Fibroblast of lung (primary cell): ENCODE measurements around the gene RUNDC3A. TPM values are rescaled to one million over a fixed set of nuclear protein-coding genes. Genes with fewer than 3 reads are reported as not detected.

Experiments used
- DNase-seq, 2 donors: peaks; one replicate each; pipeline versions ENCODE4 v3.0.0 to v3.0.0-alpha.2; 2010; ENCODE audit warnings: low read depth in 2 of 2
- H2AFZ ChIP-seq: 2 replicates; pipeline ENCODE4 v1.5.1; 2012; ENCODE audit warnings: low read length, control low read depth, inconsistent platforms
- H3K27ac ChIP-seq: 2 replicates; pipeline ENCODE4 v1.5.1; 2011; ENCODE audit warnings: low read length, control low read depth; ENCODE audit not compliant: insufficient read depth
- H3K27me3 ChIP-seq: 2 replicates; pipeline ENCODE4 v1.5.1; 2011; ENCODE audit warnings: mild to moderate bottlenecking, low read length; ENCODE audit not compliant: control insufficient read depth, insufficient read depth
- H3K36me3 ChIP-seq: 2 replicates; pipeline ENCODE4 v1.5.1; 2011; ENCODE audit warnings: low read length; ENCODE audit not compliant: control insufficient read depth, insufficient read depth
- H3K4me1 ChIP-seq: 2 replicates; pipeline ENCODE4 v1.5.1; 2011; ENCODE audit warnings: low read length; ENCODE audit not compliant: control insufficient read depth, insufficient read depth; ENCODE audit errors: extremely low read depth
- H3K4me2 ChIP-seq: 2 replicates; pipeline ENCODE4 v1.5.1; 2011; ENCODE audit warnings: low read length, control low read depth; ENCODE audit not compliant: insufficient read depth; ENCODE audit errors: extremely low read depth
- H3K4me3 ChIP-seq, 4 experiments: fragments of 200-600 bp in 1 of 4; sonication (generic) in 1 of 4; replicated peaks in 1 of 4; 2 replicates each; pipeline ENCODE4 v1.5.1; 2011 to 2016; ENCODE audit warnings: low read length in 4 of 4, low read depth in 3 of 4, mild to moderate bottlenecking in 3 of 4, control low read depth in 2 of 4, inconsistent platforms in 1 of 4, mixed read lengths in 1 of 4; ENCODE audit not compliant: insufficient read depth in 1 of 4; ENCODE audit errors: control extremely low read depth in 1 of 4
- H3K79me2 ChIP-seq: 2 replicates; pipeline ENCODE4 v1.5.1; 2012; ENCODE audit warnings: mild to moderate bottlenecking, low read length, inconsistent platforms; ENCODE audit not compliant: control insufficient read depth, insufficient read depth
- H3K9ac ChIP-seq: 2 replicates; pipeline ENCODE4 v1.5.1; 2011; ENCODE audit warnings: mild to moderate bottlenecking, low read length, control low read depth; ENCODE audit not compliant: insufficient read depth
- H3K9me3 ChIP-seq: 2 replicates; pipeline ENCODE4 v1.5.1; 2012; ENCODE audit warnings: low read depth, low read length; ENCODE audit not compliant: control insufficient read depth, insufficient read depth
- H4K20me1 ChIP-seq: 2 replicates; pipeline ENCODE4 v1.5.1; 2011; ENCODE audit warnings: low read length; ENCODE audit not compliant: control insufficient read depth, insufficient read depth; ENCODE audit errors: extremely low read depth
- EZH2 ChIP-seq: IDR thresholded peaks from 2 replicates; pipeline ENCODE4 v1.5.1; 2012; ENCODE audit warnings: low read length, control low read depth, mild to moderate bottlenecking; ENCODE audit errors: missing control alignments
- polyA plus RNA-seq, 2 donors: library from polyadenylated mRNA; depleted of rRNA in 1 of 2; stranded (reverse) in 1 of 2; unstranded in 1 of 2; fragments of >200 nt; gene quantifications; 2 replicates each; pipeline ENCODE4 v1.2.1, GENCODE V29; 2011 to 2012; ENCODE audit warnings: missing spikeins in 1 of 2
- total RNA-seq: library from RNA; depleted of rRNA; stranded (reverse); fragments of >200 nt; gene quantifications from 2 replicates; pipeline ENCODE4 v1.2.1, GENCODE V29; 2014
- TF ChIP-seq, protein P1 (sequence below), 2 donors: IDR thresholded peaks in 1 of 2; conservative IDR thresholded peaks in 1 of 2; 1 replicate in 1 of 2; 2 replicates in 1 of 2; pipeline ENCODE4 v1.5.1; 2011 to 2012; ENCODE audit warnings: low read length in 2 of 2, control low read depth in 1 of 2, inconsistent platforms in 1 of 2, low read depth in 1 of 2, mild to moderate bottlenecking in 1 of 2

The RUNDC3A gene
- total and polyA plus RNA-seq, 2 donors (not counting 1 experiment from before 2014, with no cell fraction given) = not detected

DNA sequence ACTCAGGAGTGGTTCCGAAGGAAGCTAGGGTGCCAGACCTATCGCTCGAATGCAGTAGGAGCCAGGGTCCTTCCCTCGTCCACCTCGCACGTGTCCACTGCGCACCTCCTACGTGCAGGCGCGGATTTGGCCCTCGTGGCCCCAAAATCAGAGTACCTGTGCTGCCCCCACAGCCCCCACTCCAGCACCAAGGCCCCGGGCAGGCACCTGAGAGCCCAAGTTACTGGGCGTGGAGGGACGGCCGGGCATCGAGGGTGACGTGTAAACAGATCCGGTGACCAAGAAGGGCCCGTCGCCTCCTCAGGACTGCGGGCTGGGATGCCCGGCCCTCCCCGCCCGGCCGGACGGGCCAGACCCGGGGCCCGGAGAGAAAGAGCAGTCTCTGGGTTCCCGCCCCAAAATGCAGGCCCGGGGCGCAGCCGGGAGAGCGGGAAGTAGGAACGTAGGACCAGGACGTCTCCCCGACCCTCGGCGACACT lies 15.7 kb downstream of the RUNDC3A start:
- Histone ChIP-seq H3K9me3 (no peaks in the 10 kb centered on the region), H3K79me2 (peaks cover 6% of the 10 kb centered on the region), H4K20me1 (no peaks in the 10 kb centered on the region), H3K9ac (peak overlapping the region; percentile 73), H3K27ac (peak overlapping the region; percentile 71), H3K4me1 (peaks cover 2% of the 10 kb centered on the region), H2AFZ (peak overlapping the region; percentile 55), H3K4me3 (peak overlapping the region; percentile 70 to 82 (median 79)), H3K4me2 (peak overlapping the region; percentile 98), H3K36me3 (peaks cover 7% of the 10 kb centered on the region), H3K27me3 (no peaks in the 10 kb centered on the region)
- DNase-seq = peak in 1 of 2 donors; percentile 4
- TF ChIP-seq EZH2 = no peak
- TF ChIP-seq, protein P1, sequence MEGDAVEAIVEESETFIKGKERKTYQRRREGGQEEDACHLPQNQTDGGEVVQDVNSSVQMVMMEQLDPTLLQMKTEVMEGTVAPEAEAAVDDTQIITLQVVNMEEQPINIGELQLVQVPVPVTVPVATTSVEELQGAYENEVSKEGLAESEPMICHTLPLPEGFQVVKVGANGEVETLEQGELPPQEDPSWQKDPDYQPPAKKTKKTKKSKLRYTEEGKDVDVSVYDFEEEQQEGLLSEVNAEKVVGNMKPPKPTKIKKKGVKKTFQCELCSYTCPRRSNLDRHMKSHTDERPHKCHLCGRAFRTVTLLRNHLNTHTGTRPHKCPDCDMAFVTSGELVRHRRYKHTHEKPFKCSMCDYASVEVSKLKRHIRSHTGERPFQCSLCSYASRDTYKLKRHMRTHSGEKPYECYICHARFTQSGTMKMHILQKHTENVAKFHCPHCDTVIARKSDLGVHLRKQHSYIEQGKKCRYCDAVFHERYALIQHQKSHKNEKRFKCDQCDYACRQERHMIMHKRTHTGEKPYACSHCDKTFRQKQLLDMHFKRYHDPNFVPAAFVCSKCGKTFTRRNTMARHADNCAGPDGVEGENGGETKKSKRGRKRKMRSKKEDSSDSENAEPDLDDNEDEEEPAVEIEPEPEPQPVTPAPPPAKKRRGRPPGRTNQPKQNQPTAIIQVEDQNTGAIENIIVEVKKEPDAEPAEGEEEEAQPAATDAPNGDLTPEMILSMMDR (conservative IDR thresholded peaks at IDR 0.05 in 1 of 2, IDR thresholded peaks at IDR 0.05 in 1 of 2; ENCODE audit: low read depth in 1 of 2, low read length in 2 of 2) = no peak

GRCh38 chr17:44324571-44325275 lies 16.3 kb downstream of the RUNDC3A start, which contains the start of gene SLC25A39:
Gene SLC25A39, minus strand, starts transcription at chr17:44324823. Its CDS starts 1,261 bp downstream, at chr17:44323562.
- H2AFZ ChIP-seq = peak within 1 kb of the TSS; percentile 81
- peak within 1 kb of the TSS; percentile 73 for H3K9ac ChIP-seq
- H3K27me3 ChIP-seq = no peaks in the 10 kb centered on the region
- H3K9me3 ChIP-seq = no peaks in the 10 kb centered on the region
- peaks cover 6% of the 10 kb centered on the region for H3K79me2 ChIP-seq
- peak within 1 kb of the TSS; percentile 98 for H3K4me2 ChIP-seq
- peak; percentile 92 to 93 for DNase-seq
- H4K20me1 ChIP-seq = no peaks in the 10 kb centered on the region
- peak within 1 kb of the TSS; percentile 70 to 82 (median 79) for H3K4me3 ChIP-seq
- H3K4me1 ChIP-seq = peaks cover 2% of the 10 kb centered on the region
- TF ChIP-seq, protein P1 (conservative IDR thresholded peaks at IDR 0.05 in 1 of 2, IDR thresholded peaks at IDR 0.05 in 1 of 2; ENCODE audit: low read depth in 1 of 2, low read length in 2 of 2) = no peak
- TF ChIP-seq EZH2 = no peak
- peaks cover 7% of the 10 kb centered on the region for H3K36me3 ChIP-seq
- H3K27ac ChIP-seq = peak within 1 kb of the TSS; percentile 80

GRCh38 chr17:44326861-44327444 lies 18.6 kb downstream of the RUNDC3A start:
- Histone ChIP-seq H2AFZ (no peak overlapping the region), H4K20me1 (no peaks in the 10 kb centered on the region), H3K9me3 (no peaks in the 10 kb centered on the region), H3K36me3 (no peaks in the 10 kb centered on the region), H3K4me3 (no peak overlapping the region), H3K9ac (no peak overlapping the region), H3K4me2 (peak overlapping the region; percentile 44), H3K27ac (peak overlapping the region; percentile 23), H3K4me1 (peaks cover 2% of the 10 kb centered on the region), H3K79me2 (peaks cover 6% of the 10 kb centered on the region), H3K27me3 (no peaks in the 10 kb centered on the region)
- peak; percentile 97 to 98 for DNase-seq
- TF ChIP-seq, protein P1 (conservative IDR thresholded peaks at IDR 0.05 in 1 of 2, IDR thresholded peaks at IDR 0.05 in 1 of 2; ENCODE audit: low read depth in 1 of 2, low read length in 2 of 2) = no peak
- TF ChIP-seq EZH2 = no peak
